Naive thymus-derived CD4-positive, alpha-beta T cell (primary cell): Measurements from ENCODE around the gene ASCC3. TPM values are rescaled to one million over a fixed set of nuclear protein-coding genes. Genes with fewer than 3 reads are reported as not detected.

Experiments used
- ATAC-seq: fragments of 150-1000 bp; cut with Tn5 transposase; 2 replicates; pipeline ENCODE4 v1.10.0; 2021; ENCODE audit warnings: mild to moderate bottlenecking, moderate library complexity
- CTCF ChIA-PET: fragments of 350-600 bp; sonication (Branson Sonifier 250); formaldehyde crosslinking; loops from one replicate; lab custom pipeline; 2021; ENCODE audit warnings: antibody characterized with exemption; lab: Charles Lee
- POLR2A ChIA-PET: fragments of 350-600 bp; sonication (Branson Sonifier 250); formaldehyde crosslinking; loops from one replicate; lab custom pipeline; 2021; ENCODE audit warnings: antibody characterized with exemption, inconsistent platforms; lab: Charles Lee
- DNase-seq, 9 donors: peaks; one replicate each; pipeline versions ENCODE4 v3.0.0 to v3.0.0-alpha.2; 2020 to 2022; ENCODE audit warnings: mixed read lengths in 1 of 9
- H3K27ac ChIP-seq: one replicate; pipeline ENCODE4 v1.7.0; 2013; ENCODE audit warnings: mild to moderate bottlenecking, low read depth, low read length, moderate library complexity
- H3K27me3 ChIP-seq, 2 donors: one replicate each; pipeline ENCODE4 v1.7.0; 2013; ENCODE audit warnings: low read length in 2 of 2, mild to moderate bottlenecking in 2 of 2, moderate library complexity in 2 of 2; ENCODE audit not compliant: control insufficient read depth in 2 of 2, insufficient read depth in 2 of 2
- H3K36me3 ChIP-seq, 3 experiments: 1 replicate in 2 of 3; 2 replicates in 1 of 3; pipeline ENCODE4 v1.7.0; 2013; ENCODE audit warnings: low read length in 3 of 3, mild to moderate bottlenecking in 3 of 3, moderate library complexity in 1 of 3; ENCODE audit not compliant: insufficient read depth in 3 of 3, control insufficient read depth in 2 of 3
- H3K4me1 ChIP-seq, 2 donors: one replicate each; pipeline ENCODE4 v1.7.0; 2013; ENCODE audit warnings: low read length in 2 of 2, mild to moderate bottlenecking in 2 of 2, moderate library complexity in 1 of 2; ENCODE audit not compliant: control insufficient read depth in 2 of 2, insufficient read depth in 2 of 2
- H3K4me3 ChIP-seq: 2 replicates; pipeline ENCODE4 v1.7.0; 2013; ENCODE audit warnings: mild to moderate bottlenecking, low read length
- H3K9me3 ChIP-seq, 3 experiments: 1 replicate in 2 of 3; 2 replicates in 1 of 3; pipeline ENCODE4 v1.7.0; 2013; ENCODE audit warnings: low read length in 3 of 3; ENCODE audit not compliant: control insufficient read depth in 2 of 3
- H3K27ac Mint-ChIP-seq, 9 donors: one replicate each; pipeline ENCODE4 v1.8.0; 2020 to 2022; ENCODE audit warnings: mixed read lengths in 9 of 9, mild to moderate bottlenecking in 8 of 9, moderate library complexity in 5 of 9, inconsistent platforms in 2 of 9
- H3K27me3 Mint-ChIP-seq, 5 donors: one replicate each; pipeline ENCODE4 v1.8.0; 2021 to 2022; ENCODE audit warnings: mixed read lengths in 5 of 5, mild to moderate bottlenecking in 1 of 5
- H3K36me3 Mint-ChIP-seq, 5 donors: one replicate each; pipeline ENCODE4 v1.8.0; 2020 to 2022; ENCODE audit warnings: mixed read lengths in 5 of 5, mild to moderate bottlenecking in 3 of 5, inconsistent platforms in 1 of 5
- H3K4me1 Mint-ChIP-seq, 7 donors: one replicate each; pipeline ENCODE4 v1.8.0; 2020 to 2022; ENCODE audit warnings: mixed read lengths in 7 of 7, mild to moderate bottlenecking in 3 of 7, inconsistent platforms in 1 of 7
- H3K4me3 Mint-ChIP-seq, 10 donors: one replicate each; pipeline ENCODE4 v1.8.0; 2020 to 2022; ENCODE audit warnings: mild to moderate bottlenecking in 10 of 10, mixed read lengths in 10 of 10, moderate library complexity in 6 of 10, inconsistent platforms in 2 of 10
- H3K9me3 Mint-ChIP-seq, 11 donors: one replicate each; pipeline ENCODE4 v1.8.0; 2020 to 2022; ENCODE audit warnings: mixed read lengths in 11 of 11, mild to moderate bottlenecking in 4 of 11, inconsistent platforms in 1 of 11, moderate library complexity in 1 of 11
- intact Hi-C, 2 donors: fragments of 100-400 bp; cut with micrococcal nuclease; formaldehyde crosslinking; loops; one replicate each; pipeline ENCODE4 v1.15.1; 2023
- polyA plus RNA-seq, 2 donors: library from polyadenylated mRNA; unstranded; fragments of 300-500 nt; fragmentation: Illumina TruSeq; gene quantifications; one replicate each; pipeline ENCODE4 v1.2.3, GENCODE V29; 2021
- total RNA-seq, 6 experiments: library from RNA in 5 of 6; stranded (reverse) in 5 of 6; gene quantifications; 1 replicate in 5 of 6; 2 replicates in 1 of 6; pipeline ENCODE4 v1.2.3 and lab custom pipeline; 2021 to 2026

Gene ASCC3
- total and polyA plus RNA-seq, 7 experiments from 2014 or later = 19.6 to 73.8 (median 41.6) TPM

GRCh38 chr6:100691972-100692371 lies 189.2 kb downstream of the ASCC3 start:
- CTCF ChIA-PET = no interaction called here

DNA sequence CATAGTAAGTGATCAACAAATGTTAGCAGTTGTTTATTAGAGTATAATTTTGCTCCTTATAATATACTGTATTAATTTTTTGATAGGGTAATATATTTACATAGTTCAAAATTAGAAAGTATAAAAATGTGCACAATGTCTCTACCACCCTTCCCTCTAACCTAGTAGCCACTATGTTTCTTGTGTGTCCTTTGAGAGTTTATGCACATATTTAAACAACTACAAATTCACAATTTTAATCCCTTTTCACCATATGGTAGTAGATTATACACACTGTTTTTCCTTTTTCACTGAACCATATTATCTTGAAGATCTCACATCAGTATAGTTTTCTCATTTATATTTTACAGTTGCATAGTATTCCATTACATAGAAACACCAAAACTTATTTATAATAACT lies 194.9 kb downstream of the ASCC3 start:
- Mint-ChIP-seq H3K27me3 (no peaks in the 10 kb centered on the region), H3K27ac (no peak overlapping the region), H3K4me3 (no peak overlapping the region), H3K9me3 (no peaks in the 10 kb centered on the region), H3K36me3 (peaks cover 0 to 27% (median 16%) of the 10 kb centered on the region in 5 donors), H3K4me1 (peaks cover 0 to under 1% (median 0%) of the 10 kb centered on the region in 7 donors)
- Histone ChIP-seq H3K4me3 (no peak overlapping the region), H3K36me3 (no peaks in the 10 kb centered on the region), H3K9me3 (no peaks in the 10 kb centered on the region), H3K27ac (no peak overlapping the region), H3K27me3 (no peaks in the 10 kb centered on the region), H3K4me1 (no peaks in the 10 kb centered on the region)
- no peak for DNase-seq
- ATAC-seq = no peak
- intact Hi-C loops = no loop called here
- POLR2A ChIA-PET = no interaction called here
- CTCF ChIA-PET = no interaction called here

More at GRCh38 chr6:100691972-100692371, 189.2 kb downstream of the ASCC3 start:
- Histone ChIP-seq H3K4me3 (no peak overlapping the region), H3K9me3 (no peaks in the 10 kb centered on the region), H3K36me3 (no peaks in the 10 kb centered on the region), H3K4me1 (no peaks in the 10 kb centered on the region), H3K27ac (no peak overlapping the region), H3K27me3 (no peaks in the 10 kb centered on the region)
- POLR2A ChIA-PET = no interaction called here
- intact Hi-C loops = no loop called here
- Mint-ChIP-seq H3K27me3 (no peaks in the 10 kb centered on the region), H3K27ac (no peak overlapping the region), H3K9me3 (no peaks in the 10 kb centered on the region), H3K4me1 (no peaks in the 10 kb centered on the region), H3K4me3 (no peak overlapping the region), H3K36me3 (peaks cover 0 to 16% (median 9%) of the 10 kb centered on the region in 5 donors)
- no peak for ATAC-seq
- DNase-seq = no peak

GRCh38 chr6:100685747-100686146 lies 195.4 kb downstream of the ASCC3 start:
- CTCF ChIA-PET = no interaction called here
- POLR2A ChIA-PET = no interaction called here
- Mint-ChIP-seq H3K27ac (no peak overlapping the region), H3K4me3 (no peak overlapping the region), H3K27me3 (no peaks in the 10 kb centered on the region), H3K9me3 (no peaks in the 10 kb centered on the region), H3K36me3 (peaks cover 0 to 27% (median 16%) of the 10 kb centered on the region in 5 donors), H3K4me1 (peaks cover 0 to 3% (median 0%) of the 10 kb centered on the region in 7 donors)
- H3K4me1 ChIP-seq = no peaks in the 10 kb centered on the region
- H3K4me3 ChIP-seq = no peak overlapping the region
- H3K36me3 ChIP-seq = no peaks in the 10 kb centered on the region
- H3K27me3 ChIP-seq = no peaks in the 10 kb centered on the region
- H3K9me3 ChIP-seq = no peaks in the 10 kb centered on the region
- intact Hi-C loops = no loop called here
- DNase-seq (no peak), ATAC-seq (no peak)
- H3K27ac ChIP-seq = no peak overlapping the region

DNA sequence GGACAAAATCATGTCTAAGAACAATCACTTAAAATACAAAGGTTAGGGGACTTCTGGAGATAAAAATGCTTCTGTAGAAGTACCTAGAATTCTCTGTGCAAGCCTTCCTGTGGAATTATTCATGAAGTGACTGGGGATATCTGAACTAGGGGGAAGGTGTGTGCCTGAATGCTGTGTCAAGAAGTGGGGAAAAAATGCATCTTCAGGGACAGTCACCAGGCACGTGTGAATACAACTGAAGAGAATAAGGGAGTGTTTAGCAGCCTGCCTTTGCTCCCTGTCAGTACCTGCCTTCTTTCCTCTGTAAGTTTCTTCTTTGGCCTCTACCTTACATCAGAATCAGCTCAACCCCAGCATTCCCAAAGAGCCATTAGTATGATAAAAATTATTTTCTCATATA lies 201.0 kb downstream of the ASCC3 start:
- Mint-ChIP-seq H3K36me3 (peaks cover 0 to 24% (median 0%) of the 10 kb centered on the region in 5 donors), H3K4me3 (no peak overlapping the region), H3K9me3 (no peaks in the 10 kb centered on the region), H3K27me3 (no peaks in the 10 kb centered on the region), H3K27ac (no peak overlapping the region), H3K4me1 (peaks cover 0 to 3% (median 0%) of the 10 kb centered on the region in 7 donors)
- no peaks in the 10 kb centered on the region for H3K4me1 ChIP-seq
- no peaks in the 10 kb centered on the region for H3K36me3 ChIP-seq
- CTCF ChIA-PET = no interaction called here
- no peak overlapping the region for H3K4me3 ChIP-seq
- DNase-seq (no peak), ATAC-seq (no peak)
- no peak overlapping the region for H3K27ac ChIP-seq
- H3K27me3 ChIP-seq = no peaks in the 10 kb centered on the region
- intact Hi-C loops = no loop called here
- no peaks in the 10 kb centered on the region for H3K9me3 ChIP-seq
- POLR2A ChIA-PET = no interaction called here

DNA sequence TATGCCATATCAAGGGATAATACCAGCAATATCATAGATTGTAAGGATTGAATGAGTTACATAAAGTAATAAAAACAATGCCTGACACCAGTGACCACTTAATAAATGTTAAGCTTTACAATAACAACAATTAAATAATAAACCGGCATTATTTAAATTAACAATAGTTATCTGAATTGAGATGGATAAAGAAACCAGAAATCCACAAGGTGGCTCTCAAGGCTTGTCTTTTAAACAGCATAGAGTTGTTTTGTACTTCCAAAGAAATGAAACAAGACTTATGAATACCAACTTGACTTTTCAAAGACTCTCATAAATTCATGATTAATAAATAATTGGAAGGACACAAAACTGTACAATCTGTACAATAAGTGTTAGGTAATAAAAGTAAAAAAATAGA lies 203.1 kb downstream of the ASCC3 start:
- POLR2A ChIA-PET = no interaction called here
- no peaks in the 10 kb centered on the region for H3K36me3 ChIP-seq
- intact Hi-C loops = no loop called here
- H3K27me3 ChIP-seq = no peaks in the 10 kb centered on the region
- DNase-seq (no peak), ATAC-seq (no peak)
- peaks cover 0 to 22% (median 0%) of the 10 kb centered on the region in 5 donors for H3K36me3 Mint-ChIP-seq
- H3K27ac ChIP-seq = no peak overlapping the region
- CTCF ChIA-PET = interaction anchor here (1.0 to 1.9 kb wide), 3 partner anchors 11 to 676 kb away, joined by 3 to 8 read pairs (median 3); no protein-coding TSS in a partner anchor
- no peaks in the 10 kb centered on the region for H3K27me3 Mint-ChIP-seq
- H3K9me3 Mint-ChIP-seq = no peaks in the 10 kb centered on the region
- H3K27ac Mint-ChIP-seq = no peak overlapping the region
- no peaks in the 10 kb centered on the region for H3K4me1 ChIP-seq
- no peaks in the 10 kb centered on the region for H3K9me3 ChIP-seq
- H3K4me3 Mint-ChIP-seq = no peak overlapping the region
- peaks cover 0 to 3% (median 0%) of the 10 kb centered on the region in 7 donors for H3K4me1 Mint-ChIP-seq
- H3K4me3 ChIP-seq = no peak overlapping the region

DNA sequence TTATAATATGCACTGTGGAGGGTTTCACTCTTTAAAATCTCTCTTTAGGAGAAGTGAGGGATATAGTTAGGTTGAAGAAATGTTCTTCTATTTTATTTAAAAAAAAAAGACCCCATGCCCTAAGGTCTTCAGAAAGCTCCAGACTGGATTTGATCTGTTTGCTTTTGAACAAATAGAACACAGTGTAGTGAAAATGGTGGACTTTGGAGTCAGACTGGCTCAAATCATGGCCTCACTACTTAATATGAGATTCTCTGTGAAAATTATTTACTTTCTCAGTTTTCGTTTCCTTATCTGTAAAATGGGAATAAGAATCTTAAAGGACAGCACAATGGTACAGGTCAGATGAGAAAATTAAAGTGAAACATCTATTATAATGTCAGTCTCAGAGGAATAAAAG lies 203.9 kb downstream of the ASCC3 start:
- Mint-ChIP-seq H3K27me3 (no peaks in the 10 kb centered on the region), H3K36me3 (peaks cover 0 to 22% (median 0%) of the 10 kb centered on the region in 5 donors), H3K4me3 (no peak overlapping the region), H3K27ac (no peak overlapping the region), H3K9me3 (no peaks in the 10 kb centered on the region), H3K4me1 (peaks cover 0 to 3% (median 0%) of the 10 kb centered on the region in 7 donors)
- Histone ChIP-seq H3K36me3 (no peaks in the 10 kb centered on the region), H3K9me3 (no peaks in the 10 kb centered on the region), H3K4me3 (no peak overlapping the region), H3K27ac (no peak overlapping the region), H3K27me3 (no peaks in the 10 kb centered on the region), H3K4me1 (no peaks in the 10 kb centered on the region)
- CTCF ChIA-PET = interaction anchor here (1.0 to 1.9 kb wide), 2 partner anchors 10 to 13 kb away, joined by 3 to 8 read pairs; no protein-coding TSS in a partner anchor
- ATAC-seq (no peak), DNase-seq (no peak)
- POLR2A ChIA-PET = no interaction called here
- intact Hi-C loops = no loop called here

- ChIA-PET CTCF (no interaction called here), POLR2A (no interaction called here)
- no peaks in the 10 kb centered on the region for H3K9me3 ChIP-seq
- no peaks in the 10 kb centered on the region for H3K36me3 ChIP-seq
- intact Hi-C loops = no loop called here
- Mint-ChIP-seq H3K36me3 (peaks cover 0 to 24% (median 9%) of the 10 kb centered on the region in 5 donors), H3K4me3 (no peak overlapping the region), H3K4me1 (no peaks in the 10 kb centered on the region), H3K9me3 (peaks cover 0 to 1% (median 0%) of the 10 kb centered on the region in 11 donors), H3K27ac (peak overlapping the region in 1 of 9 donors; percentile 52), H3K27me3 (no peaks in the 10 kb centered on the region)
- DNase-seq (no peak), ATAC-seq (no peak)
- H3K4me1 ChIP-seq = no peaks in the 10 kb centered on the region
- no peak overlapping the region for H3K27ac ChIP-seq
- H3K27me3 ChIP-seq = no peaks in the 10 kb centered on the region
- H3K4me3 ChIP-seq = no peak overlapping the region
Measured at GRCh38 chr6:100673641-100674040, 207.5 kb downstream of the ASCC3 start.
